ENCODE results near the gene BAG3. TPM values are rescaled to one million over a fixed set of nuclear protein-coding genes. Genes with fewer than 3 reads are reported as not detected.

Gene BAG3
- total and polyA plus RNA-seq, 2 of the 4 experiments (the other 2 are of a cell fraction) = 5.4 to 42.5 TPM

DNA sequence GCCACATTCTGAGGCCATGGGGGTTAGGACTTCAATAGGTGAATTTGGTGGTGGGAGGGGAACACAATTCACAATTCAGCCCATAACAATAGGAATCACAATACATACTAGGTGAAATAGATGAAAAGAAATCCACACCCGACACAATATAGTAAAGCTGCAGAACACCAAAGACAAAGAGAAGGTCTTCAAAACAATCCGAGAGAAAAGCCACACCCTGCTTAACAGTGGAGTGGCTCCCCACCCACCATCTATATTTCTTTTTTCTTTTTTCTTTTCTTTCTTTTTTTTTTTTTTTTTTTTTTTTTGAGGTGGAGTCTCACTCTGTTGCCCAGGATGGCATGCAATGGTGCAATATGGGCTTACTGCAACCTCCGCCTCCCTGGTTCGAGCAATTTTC, 39.7 kb upstream of the BAG3 start:
- Histone ChIP-seq H3K9me3 (ENCODE audit: control insufficient read depth, insufficient read depth, low read length) (no peaks in the 10 kb centered on the region), H3K36me3 (ENCODE audit: control insufficient read depth, insufficient read depth, low read length) (no peaks in the 10 kb centered on the region), H2BK120ac (ENCODE audit: low read depth, low read length) (no peak overlapping the region), H3K27ac (ENCODE audit: insufficient read depth, low read length) (no peak overlapping the region), H4K8ac (ENCODE audit: low read depth in 2 of 2, low read length in 2 of 2) (no peak overlapping the region), H3K4ac (ENCODE audit: low read depth, low read length) (no peak overlapping the region), H3K9ac (ENCODE audit: low read depth, low read length) (no peak overlapping the region), H2BK20ac (ENCODE audit: low read depth, low read length) (no peak overlapping the region), H4K91ac (ENCODE audit: insufficient read depth, low read depth, low read length) (no peak overlapping the region), H3K4me3 (ENCODE audit: insufficient read depth, low read depth, low read length) (no peak overlapping the region), H3K18ac (ENCODE audit: low read depth, low read length) (no peak overlapping the region), H2BK5ac (ENCODE audit: low read depth, low read length, poor library complexity, severe bottlenecking) (no peak overlapping the region), H3K56ac (ENCODE audit: extremely low read depth, insufficient read depth, low read length) (no peak overlapping the region), H3K4me1 (ENCODE audit: control insufficient read depth, insufficient read depth, low read length) (no peaks in the 10 kb centered on the region), H4K20me1 (ENCODE audit: insufficient read depth, low read length) (no peaks in the 10 kb centered on the region), H3K9me1 (ENCODE audit: insufficient read depth, low read length) (no peaks in the 10 kb centered on the region), H4K5ac (ENCODE audit: low read depth, low read length) (no peak overlapping the region), H2BK15ac (ENCODE audit: low read depth, low read length) (no peak overlapping the region), H3K14ac (replicated peaks; ENCODE audit: low read depth, low read length) (no peak overlapping the region), H2AK9ac (replicated peaks; ENCODE audit: low read depth, low read length, poor library complexity) (no peak overlapping the region), H3K27me3 (ENCODE audit: control insufficient read depth, insufficient read depth, low read length) (no peaks in the 10 kb centered on the region), H3K79me1 (ENCODE audit: low read depth in 1 of 2, low read length in 2 of 2) (no peaks in the 10 kb centered on the region), H3K23ac (ENCODE audit: low read depth, low read length) (no peak overlapping the region), H2AK5ac (ENCODE audit: low read depth, low read length) (no peak overlapping the region), H3K4me2 (ENCODE audit: low read depth, low read length) (no peak overlapping the region), H2AFZ (replicated peaks; ENCODE audit: low read length, poor library complexity) (no peak overlapping the region)
- intact Hi-C loops (cut with micrococcal nuclease) (no loop called here), dilution Hi-C loops (cut with HindIII; ENCODE audit: low sequenced_read_pairs, unreplicated experiment) (no loop called here), in situ Hi-C loops (cut with MboI; ENCODE audit: low sequenced_read_pairs) (no loop called here)
- ChIA-PET CTCF (interaction anchor here (1.1 kb wide), 1 partner anchor 8 kb away, joined by 3 read pairs; no protein-coding TSS in a partner anchor), POLR2A (ENCODE audit: unreplicated experiment) (no interaction called here)
- no TSS peak for BruUV-seq (replicated peaks)
- DNase-seq (no peak), ATAC-seq (ENCODE audit: low read depth) (no peak)
- TF ChIP-seq RAD21 (IDR thresholded peaks at IDR 0.05; ENCODE audit: low read length) = no peak
- no peak for TF ChIP-seq RFX5 (IDR thresholded peaks at IDR 0.05; ENCODE audit: low read depth, low read length)
- no peak for TF ChIP-seq MAZ (IDR thresholded peaks at IDR 0.05; ENCODE audit: borderline replicate concordance, low read depth, low read length)
- no peak for TF ChIP-seq RCOR1 (IDR thresholded peaks at IDR 0.05; ENCODE audit: insufficient replicate concordance, low read length)
- no peak for TF ChIP-seq CEBPB (IDR thresholded peaks at IDR 0.05; ENCODE audit: low read depth, low read length)
- no peak for TF ChIP-seq POLR2A (IDR thresholded peaks at IDR 0.05; ENCODE audit: low read depth, low read length)
- no CpG with 5 or more reads among the region's 4 CpGs for WGBS, 2 experiments (ENCODE audit: extremely low coverage in 2 of 2, insufficient read length in 1 of 2)
